ENCODE results near the gene ACTN2.
A peak's percentile ranks its signal among the peaks of the same experiment; 100 is the strongest.
"Not testable (repeated sequence)": the region's sequence is repeated elsewhere in the genome, so short reads cannot be mapped to it uniquely, and the experiment has no call there.

The ACTN2 gene

GRCh38 chr1:236685917-236686814 lies at the start of gene ACTN2:
Gene ACTN2 (plus strand): TSS chr1:236686499. CDS start chr1:236686674, 175 bp downstream.
- Histone ChIP-seq H3K36me3 (ENCODE audit: control insufficient read depth, insufficient read depth, low read length) (no peaks in the 10 kb centered on the region), H3K27me3 (ENCODE audit: control insufficient read depth, insufficient read depth, low read length) (peaks cover 9% of the 10 kb centered on the region), H3K9ac (ENCODE audit: low read length) (no peak within 1 kb of the TSS), H3K27ac (ENCODE audit: low read depth, low read length) (no peak within 1 kb of the TSS), H3K4me3 (ENCODE audit: low read length) (peak within 1 kb of the TSS; percentile 60), H3K4me1 (ENCODE audit: control insufficient read depth, insufficient read depth, low read length) (peaks cover 2% of the 10 kb centered on the region)

GRCh38 chr1:236638945-236639344 lies 47.4 kb upstream of the ACTN2 start:
- no peaks in the 10 kb centered on the region for H3K27me3 ChIP-seq (ENCODE audit: control insufficient read depth, insufficient read depth, low read length)

GRCh38 chr1:236639686-236640085 lies 46.6 kb upstream of the ACTN2 start:
- Histone ChIP-seq H3K9ac (ENCODE audit: low read length) (no peak overlapping the region), H3K27ac (ENCODE audit: low read depth, low read length) (no peak overlapping the region), H3K27me3 (ENCODE audit: control insufficient read depth, insufficient read depth, low read length) (no peaks in the 10 kb centered on the region), H3K4me1 (ENCODE audit: control insufficient read depth, insufficient read depth, low read length) (no peaks in the 10 kb centered on the region), H3K36me3 (ENCODE audit: control insufficient read depth, insufficient read depth, low read length) (no peaks in the 10 kb centered on the region), H3K4me3 (ENCODE audit: low read length) (no peak overlapping the region)

More at GRCh38 chr1:236638945-236639344, 47.4 kb upstream of the ACTN2 start:
- Histone ChIP-seq H3K36me3 (ENCODE audit: control insufficient read depth, insufficient read depth, low read length) (no peaks in the 10 kb centered on the region), H3K4me3 (ENCODE audit: low read length) (no peak overlapping the region), H3K4me1 (ENCODE audit: control insufficient read depth, insufficient read depth, low read length) (no peaks in the 10 kb centered on the region), H3K9ac (ENCODE audit: low read length) (no peak overlapping the region), H3K27ac (ENCODE audit: low read depth, low read length) (no peak overlapping the region)

- Histone ChIP-seq H3K9ac (ENCODE audit: low read length) (no peak overlapping the region), H3K4me1 (ENCODE audit: control insufficient read depth, insufficient read depth, low read length) (no peaks in the 10 kb centered on the region), H3K27ac (ENCODE audit: low read depth, low read length) (no peak overlapping the region), H3K4me3 (ENCODE audit: low read length) (no peak overlapping the region), H3K27me3 (ENCODE audit: control insufficient read depth, insufficient read depth, low read length) (no peaks in the 10 kb centered on the region), H3K36me3 (ENCODE audit: control insufficient read depth, insufficient read depth, low read length) (no peaks in the 10 kb centered on the region)
Measured at GRCh38 chr1:236642763-236643162, 43.5 kb upstream of the ACTN2 start.

- no peaks in the 10 kb centered on the region for H3K36me3 ChIP-seq (ENCODE audit: control insufficient read depth, insufficient read depth, low read length)
- H3K27ac ChIP-seq (ENCODE audit: low read depth, low read length), result no peak overlapping the region
- no peaks in the 10 kb centered on the region for H3K27me3 ChIP-seq (ENCODE audit: control insufficient read depth, insufficient read depth, low read length)
- no peak overlapping the region for H3K4me3 ChIP-seq (ENCODE audit: low read length)
- H3K9ac ChIP-seq (ENCODE audit: low read length), result no peak overlapping the region
- H3K4me1 ChIP-seq (ENCODE audit: control insufficient read depth, insufficient read depth, low read length), result no peaks in the 10 kb centered on the region
Measured at GRCh38 chr1:236645016-236645680, 41.2 kb upstream of the ACTN2 start.

- Histone ChIP-seq H3K4me3 (ENCODE audit: low read length) (no peak overlapping the region), H3K9ac (ENCODE audit: low read length) (no peak overlapping the region), H3K4me1 (ENCODE audit: control insufficient read depth, insufficient read depth, low read length) (no peaks in the 10 kb centered on the region), H3K36me3 (ENCODE audit: control insufficient read depth, insufficient read depth, low read length) (no peaks in the 10 kb centered on the region), H3K27me3 (ENCODE audit: control insufficient read depth, insufficient read depth, low read length) (no peaks in the 10 kb centered on the region), H3K27ac (ENCODE audit: low read depth, low read length) (no peak overlapping the region)
Measured at GRCh38 chr1:236654511-236654910, 31.8 kb upstream of the ACTN2 start.

GRCh38 chr1:236654957-236655356 lies 31.3 kb upstream of the ACTN2 start:
- Histone ChIP-seq H3K4me1 (ENCODE audit: control insufficient read depth, insufficient read depth, low read length) (no peaks in the 10 kb centered on the region), H3K4me3 (ENCODE audit: low read length) (no peak overlapping the region), H3K27me3 (ENCODE audit: control insufficient read depth, insufficient read depth, low read length) (no peaks in the 10 kb centered on the region), H3K27ac (ENCODE audit: low read depth, low read length) (no peak overlapping the region), H3K9ac (ENCODE audit: low read length) (no peak overlapping the region), H3K36me3 (ENCODE audit: control insufficient read depth, insufficient read depth, low read length) (no peaks in the 10 kb centered on the region)

GRCh38 chr1:236657398-236657797 lies 28.9 kb upstream of the ACTN2 start:
- Histone ChIP-seq H3K27me3 (ENCODE audit: control insufficient read depth, insufficient read depth, low read length) (no peaks in the 10 kb centered on the region), H3K27ac (ENCODE audit: low read depth, low read length) (no peak overlapping the region), H3K9ac (ENCODE audit: low read length) (no peak overlapping the region), H3K36me3 (ENCODE audit: control insufficient read depth, insufficient read depth, low read length) (no peaks in the 10 kb centered on the region), H3K4me3 (ENCODE audit: low read length) (no peak overlapping the region), H3K4me1 (ENCODE audit: control insufficient read depth, insufficient read depth, low read length) (no peaks in the 10 kb centered on the region)

GRCh38 chr1:236659792-236660587 lies 26.3 kb upstream of the ACTN2 start:
- Histone ChIP-seq H3K27me3 (ENCODE audit: control insufficient read depth, insufficient read depth, low read length) (no peaks in the 10 kb centered on the region), H3K27ac (ENCODE audit: low read depth, low read length) (no peak overlapping the region), H3K4me1 (ENCODE audit: control insufficient read depth, insufficient read depth, low read length) (no peaks in the 10 kb centered on the region), H3K9ac (ENCODE audit: low read length) (no peak overlapping the region), H3K36me3 (ENCODE audit: control insufficient read depth, insufficient read depth, low read length) (no peaks in the 10 kb centered on the region), H3K4me3 (ENCODE audit: low read length) (no peak overlapping the region)

GRCh38 chr1:236663934-236664333 lies 22.4 kb upstream of the ACTN2 start:
- H3K4me3 ChIP-seq (ENCODE audit: low read length), result no peak overlapping the region
- no peak overlapping the region for H3K27ac ChIP-seq (ENCODE audit: low read depth, low read length)
- H3K9ac ChIP-seq (ENCODE audit: low read length), result no peak overlapping the region
- no peaks in the 10 kb centered on the region for H3K27me3 ChIP-seq (ENCODE audit: control insufficient read depth, insufficient read depth, low read length)
- no peaks in the 10 kb centered on the region for H3K4me1 ChIP-seq (ENCODE audit: control insufficient read depth, insufficient read depth, low read length)
- H3K36me3 ChIP-seq (ENCODE audit: control insufficient read depth, insufficient read depth, low read length), result no peaks in the 10 kb centered on the region

- not testable (repeated sequence) for H3K36me3 ChIP-seq (ENCODE audit: control insufficient read depth, insufficient read depth, low read length); H3K4me1 ChIP-seq (ENCODE audit: control insufficient read depth, insufficient read depth, low read length); H3K27ac ChIP-seq (ENCODE audit: low read depth, low read length); H3K27me3 ChIP-seq (ENCODE audit: control insufficient read depth, insufficient read depth, low read length); H3K9ac ChIP-seq (ENCODE audit: low read length); H3K4me3 ChIP-seq (ENCODE audit: low read length)
Measured at GRCh38 chr1:236668909-236669308, 17.4 kb upstream of the ACTN2 start.

- Histone ChIP-seq H3K9ac (ENCODE audit: low read length) (no peak overlapping the region), H3K4me3 (ENCODE audit: low read length) (no peak overlapping the region), H3K27me3 (ENCODE audit: control insufficient read depth, insufficient read depth, low read length) (no peaks in the 10 kb centered on the region), H3K4me1 (ENCODE audit: control insufficient read depth, insufficient read depth, low read length) (no peaks in the 10 kb centered on the region), H3K36me3 (ENCODE audit: control insufficient read depth, insufficient read depth, low read length) (no peaks in the 10 kb centered on the region), H3K27ac (ENCODE audit: low read depth, low read length) (no peak overlapping the region)
Measured at GRCh38 chr1:236670060-236670459, 16.2 kb upstream of the ACTN2 start.

All from rectal smooth muscle tissue (tissue), 1 donor.